ENCODE measurements around the gene C1QA.

DNA sequence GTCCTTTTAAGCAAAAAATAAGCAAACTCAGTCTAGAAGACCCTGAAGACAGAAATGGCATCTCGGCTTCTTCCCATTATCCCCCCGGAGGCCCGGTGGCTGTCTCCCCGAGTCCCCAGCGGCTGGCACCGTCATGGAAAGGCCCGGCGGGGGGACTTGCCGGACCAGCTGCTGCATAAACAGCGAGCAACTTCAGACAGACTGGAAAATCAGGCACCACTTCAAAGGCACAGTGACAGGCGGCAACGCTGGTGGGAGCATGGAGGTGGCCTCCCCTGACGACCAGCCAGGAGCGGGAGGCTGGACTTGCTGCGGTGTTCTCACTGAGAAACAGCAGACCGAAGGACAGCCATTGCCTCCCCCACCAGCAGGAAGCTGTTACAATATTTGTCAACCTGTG, 18.4 kb upstream of the C1QA start:
- TF ChIP-seq POLR2A (IDR thresholded peaks at IDR 0.05), result no peak
- TF ChIP-seq CTCF (IDR thresholded peaks at IDR 0.05), result no peak

Measured in adrenal gland (tissue), 5 donors.